Heart left ventricle (tissue), 16 donors: ENCODE data around the gene TRAF7. TPM values are rescaled to one million over a fixed set of nuclear protein-coding genes. Genes with fewer than 3 reads are reported as not detected.
"Not testable (repeated sequence)": the region's sequence is repeated elsewhere in the genome, so short reads cannot be mapped to it uniquely, and the experiment has no call there.

Source experiments
- ATAC-seq, 4 donors: fragments of 200-7000 bp; cut with Tn5 transposase; one replicate each; pipeline ENCODE4 v1.9.1; 2020 to 2022; ENCODE audit warnings: moderate library complexity in 4 of 4, mild to moderate bottlenecking in 3 of 4, moderate number of reproducible peaks in 1 of 4
- DNase-seq, 5 donors: peaks; one replicate each; pipeline ENCODE4 v3.0.0-alpha.2; 2020
- H3K27ac ChIP-seq, 12 donors: fragments of 200-600 bp; sonication (generic) in 4 of 12; one replicate each; pipeline versions ENCODE4 v1.5.0 to v1.8.0; 2016 to 2022; ENCODE audit warnings: mild to moderate bottlenecking in 2 of 12
- H3K27me3 ChIP-seq, 9 donors: fragments of 200-600 bp; sonication (generic) in 2 of 9; one replicate each; pipeline versions ENCODE4 v1.5.1 to v1.8.0; 2016 to 2022; ENCODE audit warnings: mild to moderate bottlenecking in 3 of 9
- H3K36me3 ChIP-seq, 9 donors: fragments of 200-600 bp; sonication (generic) in 2 of 9; one replicate each; pipeline versions ENCODE4 v1.5.0 to v1.8.0; 2018 to 2022; ENCODE audit warnings: mild to moderate bottlenecking in 2 of 9
- H3K4me1 ChIP-seq, 12 donors: fragments of 200-600 bp; sonication (generic) in 4 of 12; one replicate each; pipeline versions ENCODE4 v1.5.0 to v1.8.0; 2016 to 2022; ENCODE audit warnings: mild to moderate bottlenecking in 3 of 12
- H3K4me3 ChIP-seq, 12 donors: fragments of 200-600 bp; sonication (generic) in 4 of 12; one replicate each; pipeline versions ENCODE4 v1.5.0 to v1.8.0; 2017 to 2022; ENCODE audit warnings: mild to moderate bottlenecking in 9 of 12, moderate library complexity in 4 of 12
- H3K9me3 ChIP-seq, 12 donors: fragments of 200-600 bp; sonication (generic) in 4 of 12; one replicate each; pipeline versions ENCODE4 v1.5.0 to v1.8.0; 2016 to 2022; ENCODE audit warnings: mild to moderate bottlenecking in 1 of 12
- CTCF ChIP-seq, 12 donors: fragments of 200-600 bp; sonication (generic) in 4 of 12; IDR thresholded peaks; one replicate each; pipeline versions ENCODE4 v1.5.0 to v1.8.0; 2018 to 2022; ENCODE audit warnings: antibody characterized with exemption in 12 of 12, mild to moderate bottlenecking in 5 of 12
- POLR2A ChIP-seq, 2 donors: fragments of 450-650 bp; IDR thresholded peaks; one replicate each; pipeline ENCODE4 v1.6.1; 2017; ENCODE audit warnings: antibody characterized with exemption in 2 of 2, mild to moderate bottlenecking in 2 of 2, moderate library complexity in 2 of 2
- WGBS, 4 donors: extraction: QIAGEN DNeasy Blood & Tissue Kit in 2 of 4; methylation state at CpG; one replicate each; pipeline versions ENCODE4 v1.1.5 to v1.1.7; 2013 to 2018; 5-methylcytosine and 5-hydroxymethylcytosine counted together
- intact Hi-C, 10 donors: fragments of 100-400 bp; cut with DNase I; formaldehyde crosslinking; loops; one replicate each; pipeline versions ENCODE4 v1.11.1 to v1.14.2; 2022
- polyA plus RNA-seq, 2 donors: library from polyadenylated mRNA; stranded (reverse); fragments of 200-250 nt; gene quantifications; one replicate each; pipeline ENCODE4 v1.2.3, GENCODE V29; 2013
- total RNA-seq, 9 donors: library from RNA; depleted of rRNA in 2 of 9; stranded (reverse); fragments of >200 nt in 2 of 9; fragmentation: NEBNext Ultra II Directional in 3 of 9; extraction: Animal tissue kit (Norgen Biotek cat#: 25700) in 3 of 9; gene quantifications; one replicate each; pipeline versions ENCODE4 v1.1.0 to v1.2.4, GENCODE V29; 2016 to 2023
- donor health status: ischemic (EF 13 %, LVEDD 7.1; RV severe dilation, severe dysfunction).
- donor health status: healthy with polysubstance abuse.
- donor health status: DM: no; HTN: yes; CAD: no.
- donor health status: DM: no; HTN: no; CAD: no.
- donor health status: ischemic (EF 25% LVEDD 6.9; RV normal size, moderate dysfunction).
- donor health status: ischemic (EF 25% LVEDD 5.7; RV mildly dilated, moderate dysfunction).
- donor health status: healthy.
- donor health status: DM: yes; HTN: yes; CAD: no.
- donor health status: ischemic (EF 35%, LVEDD 5.7; RV mildly dilated, moderate dysfunction).
- donor health status: nonischemic (EF 11% LVEDD 7.7; RV severe dilation, severe dysfunction).
- donor health status: DM: yes; HTN: yes; CAD: no.
- donor health status: PGD.
- donor health status: ischemic (EF 29% LVEDD 5.4; RV normal size, mild dysfunction).
- donor health status: nonischemic (EF 23%, LVEDD 6.1; RV moderate dilation, normal function).

Gene TRAF7
- total and polyA plus RNA-seq, 11 donors: 12.2 to 40.2 (median 27.0) TPM

DNA sequence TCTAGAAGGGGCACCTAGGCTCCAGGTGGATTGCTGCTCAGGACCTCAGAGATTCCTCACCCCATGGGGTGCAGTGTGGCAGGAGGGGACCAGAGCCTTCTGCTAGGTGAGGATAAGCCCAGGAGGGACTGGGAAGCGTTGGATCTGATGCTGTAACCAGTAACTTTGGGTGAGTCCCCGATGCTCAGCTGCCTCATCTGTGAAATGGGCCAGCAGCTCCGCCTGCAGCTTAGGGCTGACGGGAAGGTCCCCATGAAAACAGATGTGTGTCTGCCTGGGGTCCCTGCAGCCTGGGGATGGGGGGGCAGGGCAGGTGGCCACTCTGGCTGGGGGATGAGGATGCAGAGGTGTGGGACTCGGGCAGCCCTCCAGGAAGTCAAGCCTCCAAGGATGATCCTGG lies 43.5 kb downstream of the TRAF7 start:
- no peak for TF ChIP-seq POLR2A (IDR thresholded peaks at IDR 0.05)
- no peak for TF ChIP-seq CTCF (IDR thresholded peaks at IDR 0.05)
- no peak for DNase-seq
- WGBS, 4 donors: 72 to 83% (median 78%) methylated on average over 2 to 5 of the region's 5 CpGs
- Histone ChIP-seq H3K27ac (no peak overlapping the region), H3K27me3 (peaks cover 8 to 42% (median 23%) of the 10 kb centered on the region in 9 donors), H3K36me3 (no peaks in the 10 kb centered on the region), H3K9me3 (no peaks in the 10 kb centered on the region), H3K4me1 (peaks cover 0 to 19% (median 8%) of the 10 kb centered on the region in 12 donors), H3K4me3 (no peak overlapping the region)
- intact Hi-C loops: loop anchor here in 1 of 10 donors (10.0 kb wide), 1 partner anchor 296 kb away; no protein-coding TSS in a partner anchor
- no peak for ATAC-seq

DNA sequence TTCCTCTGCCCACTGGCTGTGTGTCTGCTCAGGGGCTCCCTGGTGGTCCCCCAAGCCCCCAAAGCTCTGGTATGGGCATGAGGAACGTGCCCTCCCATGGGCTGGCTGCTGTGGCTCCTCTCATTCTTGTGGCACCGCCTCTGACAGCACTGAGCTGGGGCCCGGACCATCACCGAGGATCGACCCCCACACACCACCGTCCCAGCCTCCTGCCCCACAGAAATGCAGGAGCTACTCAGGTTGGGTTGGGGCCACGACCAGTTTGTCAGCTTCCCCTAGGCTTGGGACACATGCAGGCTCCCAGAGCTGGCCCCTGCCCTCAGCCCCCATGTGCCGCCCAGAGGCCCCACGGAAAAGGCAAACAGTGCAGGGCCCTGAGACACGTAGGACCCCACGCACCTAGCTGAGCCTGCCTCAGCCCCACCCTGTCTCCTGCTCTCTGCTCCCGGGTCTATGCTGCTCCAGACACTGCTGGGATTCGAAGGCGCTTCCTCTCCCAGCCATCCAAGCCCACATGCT lies 44.1 kb downstream of the TRAF7 start:
- no peak for TF ChIP-seq POLR2A (IDR thresholded peaks at IDR 0.05)
- TF ChIP-seq CTCF (IDR thresholded peaks at IDR 0.05): no peak
- WGBS, 4 donors: 67 to 73% (median 69%) methylated on average over 13 to 14 of the region's 14 CpGs
- intact Hi-C loops: loop anchor here in 4 of 10 donors (5.0 to 10.0 kb wide), 3 partner anchors 37 to 295 kb away; partner anchors contain the start of gene TRAF7 (in 2 of the 4)
- H3K4me1 ChIP-seq: peaks cover 0 to 21% (median 10%) of the 10 kb centered on the region in 12 donors
- no peaks in the 10 kb centered on the region for H3K36me3 ChIP-seq
- no peak overlapping the region for H3K4me3 ChIP-seq
- H3K9me3 ChIP-seq: no peaks in the 10 kb centered on the region
- ATAC-seq (no peak), DNase-seq (no peak)
- H3K27ac ChIP-seq: no peak overlapping the region
- peaks cover 8 to 37% (median 22%) of the 10 kb centered on the region in 9 donors for H3K27me3 ChIP-seq

GRCh38 chr16:2200313-2200712 lies 44.7 kb downstream of the TRAF7 start:
- no peak overlapping the region for H3K4me3 ChIP-seq
- H3K27me3 ChIP-seq: peaks cover 4 to 30% (median 16%) of the 10 kb centered on the region in 9 donors
- WGBS, 4 donors: 87 to 91% (median 87%) methylated on average over 6 of the region's 6 CpGs
- intact Hi-C loops: loop anchor here in 3 of 10 donors (5.0 kb wide), 2 partner anchors 38 to 43 kb away; partner anchors contain the start of gene TRAF7 (in 2 of the 3)
- no peaks in the 10 kb centered on the region for H3K36me3 ChIP-seq
- no peaks in the 10 kb centered on the region for H3K9me3 ChIP-seq
- ATAC-seq (no peak), DNase-seq (no peak)
- H3K27ac ChIP-seq: no peak overlapping the region
- peaks cover 0 to 20% (median 11%) of the 10 kb centered on the region in 12 donors for H3K4me1 ChIP-seq
- TF ChIP-seq POLR2A (IDR thresholded peaks at IDR 0.05): no peak
- TF ChIP-seq CTCF (IDR thresholded peaks at IDR 0.05): no peak

- H3K27ac ChIP-seq, H3K27me3 ChIP-seq, ATAC-seq, H3K9me3 ChIP-seq, DNase-seq, H3K4me3 ChIP-seq: not testable (repeated sequence)
- peaks cover 3 to 22% (median 15%) of the 10 kb centered on the region in 12 donors for H3K4me1 ChIP-seq
- 92 to 94% (median 93%) methylated on average over 8 of the region's 8 CpGs for WGBS, 4 donors
- H3K36me3 ChIP-seq: peaks cover 0 to 17% (median 12%) of the 10 kb centered on the region in 9 donors
- intact Hi-C loops: loop anchor here in 3 of 10 donors (5.0 kb wide), 2 partner anchors 41 to 46 kb away; partner anchors contain the start of gene TRAF7 (in 2 of the 3)
Observed at GRCh38 chr16:2203119-2203688, 47.6 kb downstream of the TRAF7 start.
